DND-41 (cell line): ENCODE measurements around the gene SRCAP.

Experiments used
- EZH2 ChIP-seq: IDR thresholded peaks from 3 replicates; pipeline ENCODE4 v1.6.1; 2012; ENCODE audit warnings: borderline replicate concordance, low read depth, mild to moderate bottlenecking, moderate library complexity, low read length, inconsistent platforms; ENCODE audit not compliant: severe bottlenecking
- TF ChIP-seq, protein P1 (sequence below): IDR thresholded peaks from 2 replicates; pipeline ENCODE4 v1.5.1; 2012; ENCODE audit warnings: borderline replicate concordance, low read length, moderate library complexity, mild to moderate bottlenecking; ENCODE audit not compliant: poor library complexity, severe bottlenecking; ENCODE audit errors: extremely low read depth

- TF ChIP-seq, protein P1, sequence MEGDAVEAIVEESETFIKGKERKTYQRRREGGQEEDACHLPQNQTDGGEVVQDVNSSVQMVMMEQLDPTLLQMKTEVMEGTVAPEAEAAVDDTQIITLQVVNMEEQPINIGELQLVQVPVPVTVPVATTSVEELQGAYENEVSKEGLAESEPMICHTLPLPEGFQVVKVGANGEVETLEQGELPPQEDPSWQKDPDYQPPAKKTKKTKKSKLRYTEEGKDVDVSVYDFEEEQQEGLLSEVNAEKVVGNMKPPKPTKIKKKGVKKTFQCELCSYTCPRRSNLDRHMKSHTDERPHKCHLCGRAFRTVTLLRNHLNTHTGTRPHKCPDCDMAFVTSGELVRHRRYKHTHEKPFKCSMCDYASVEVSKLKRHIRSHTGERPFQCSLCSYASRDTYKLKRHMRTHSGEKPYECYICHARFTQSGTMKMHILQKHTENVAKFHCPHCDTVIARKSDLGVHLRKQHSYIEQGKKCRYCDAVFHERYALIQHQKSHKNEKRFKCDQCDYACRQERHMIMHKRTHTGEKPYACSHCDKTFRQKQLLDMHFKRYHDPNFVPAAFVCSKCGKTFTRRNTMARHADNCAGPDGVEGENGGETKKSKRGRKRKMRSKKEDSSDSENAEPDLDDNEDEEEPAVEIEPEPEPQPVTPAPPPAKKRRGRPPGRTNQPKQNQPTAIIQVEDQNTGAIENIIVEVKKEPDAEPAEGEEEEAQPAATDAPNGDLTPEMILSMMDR: no peak
- no peak for TF ChIP-seq EZH2
Observed at GRCh38 chr16:30720086-30720485, 21.1 kb downstream of the SRCAP start.
